Loucy (cell line): ENCODE data around the gene AGAP3.

Source experiments
- EZH2phosphoT487 ChIP-seq: fragments of 200-600 bp; IDR thresholded peaks from 2 replicates; pipeline ENCODE4 v1.6.1; 2018; ENCODE audit warnings: antibody characterized with exemption, mild to moderate bottlenecking, moderate library complexity, borderline replicate concordance
- TF ChIP-seq, protein P1 (sequence below): fragments of 200-600 bp; sonication (generic); conservative IDR thresholded peaks from 2 replicates; pipeline ENCODE4 v1.5.1; 2014; ENCODE audit warnings: mild to moderate bottlenecking, antibody characterized with exemption, low read length

DNA sequence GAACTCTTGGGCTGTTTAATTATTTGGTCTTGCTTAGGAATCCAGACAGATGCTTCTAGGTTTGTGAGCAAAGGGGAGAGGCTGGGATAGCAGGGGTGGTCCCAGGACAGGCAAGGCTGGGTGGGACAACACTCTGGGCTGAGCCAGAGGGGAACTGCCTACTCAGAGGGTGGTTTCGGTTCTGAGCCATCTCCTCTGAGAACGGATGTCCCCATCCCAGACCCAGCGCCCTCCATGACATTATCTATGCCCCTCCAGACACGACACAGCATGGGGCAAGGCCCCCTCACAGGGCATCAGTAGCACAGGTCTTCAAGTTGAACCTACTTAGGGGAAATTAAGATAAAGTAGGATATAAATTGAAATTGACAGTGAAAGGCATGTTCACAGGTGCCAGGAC is 93.7 kb downstream of the AGAP3 start:
- TF ChIP-seq, protein P1, sequence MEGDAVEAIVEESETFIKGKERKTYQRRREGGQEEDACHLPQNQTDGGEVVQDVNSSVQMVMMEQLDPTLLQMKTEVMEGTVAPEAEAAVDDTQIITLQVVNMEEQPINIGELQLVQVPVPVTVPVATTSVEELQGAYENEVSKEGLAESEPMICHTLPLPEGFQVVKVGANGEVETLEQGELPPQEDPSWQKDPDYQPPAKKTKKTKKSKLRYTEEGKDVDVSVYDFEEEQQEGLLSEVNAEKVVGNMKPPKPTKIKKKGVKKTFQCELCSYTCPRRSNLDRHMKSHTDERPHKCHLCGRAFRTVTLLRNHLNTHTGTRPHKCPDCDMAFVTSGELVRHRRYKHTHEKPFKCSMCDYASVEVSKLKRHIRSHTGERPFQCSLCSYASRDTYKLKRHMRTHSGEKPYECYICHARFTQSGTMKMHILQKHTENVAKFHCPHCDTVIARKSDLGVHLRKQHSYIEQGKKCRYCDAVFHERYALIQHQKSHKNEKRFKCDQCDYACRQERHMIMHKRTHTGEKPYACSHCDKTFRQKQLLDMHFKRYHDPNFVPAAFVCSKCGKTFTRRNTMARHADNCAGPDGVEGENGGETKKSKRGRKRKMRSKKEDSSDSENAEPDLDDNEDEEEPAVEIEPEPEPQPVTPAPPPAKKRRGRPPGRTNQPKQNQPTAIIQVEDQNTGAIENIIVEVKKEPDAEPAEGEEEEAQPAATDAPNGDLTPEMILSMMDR = no peak
- TF ChIP-seq EZH2phosphoT487 = no peak
